HepG2 (cell line): ENCODE measurements around the gene MYO1G. TPM values are rescaled to one million over a fixed set of nuclear protein-coding genes. Genes with fewer than 3 reads are reported as not detected.

Experiments
- ATAC-seq: fragments of 200-7000 bp; cut with Tn5 transposase; 3 replicates; pipeline ENCODE4 v1.9.1; 2020; ENCODE audit warnings: mild to moderate bottlenecking, moderate library complexity
- BruUV-seq: library from RNA; stranded (reverse); fragments of 400-500 nt; replicated peaks from 2 replicates; lab custom pipeline; 2021; lab: Mats Ljungman, UMichigan
- CTCF ChIA-PET: fragments of 300-600 bp; formaldehyde crosslinking; extraction: SDS; loops from one replicate; lab custom pipeline; 2021; ENCODE audit warnings: low total read pairs, inconsistent platforms, low intra/inter-chr PET ratio; lab: Yijun Ruan, JAX
- POLR2A ChIA-PET: fragments of 350-600 bp; sonication (Branson Sonifier 250); formaldehyde crosslinking; loops from one replicate; lab custom pipeline; 2020; ENCODE audit warnings: antibody characterized with exemption, inconsistent platforms; lab: Yijun Ruan, JAX
- DNase-seq: peaks from one replicate; pipeline ENCODE4 v3.0.0-alpha.2; 2015; ENCODE audit warnings: low spot score
- FAIRE-seq: peaks from 3 replicates; lab custom pipeline; 2011; peaks lifted over from hg19 to GRCh38; lab: Jason Lieb, UNC
- H2AFZ ChIP-seq: one replicate; pipeline ENCODE4 v1.6.1; 2011; ENCODE audit warnings: low read length, inconsistent platforms
- H3K27ac ChIP-seq: fragments of 300-600 bp; 3 replicates; pipeline ENCODE4 v1.8.0; 2011; ENCODE audit warnings: mixed run types, mild to moderate bottlenecking, mixed read lengths, low read length, inconsistent platforms; ENCODE audit not compliant: insufficient read depth; ENCODE audit errors: extremely low read length
- H3K27me3 ChIP-seq, 2 experiments: fragments of 200-600 bp in 1 of 2; 2 replicates in 1 of 2; 3 replicates in 1 of 2; pipeline versions ENCODE4 v1.6.0 to v1.8.0; 2011; ENCODE audit warnings: low read length in 2 of 2, mild to moderate bottlenecking in 2 of 2, moderate library complexity in 2 of 2, inconsistent platforms in 1 of 2; ENCODE audit not compliant: insufficient read depth in 2 of 2, control insufficient read depth in 1 of 2
- H3K36me3 ChIP-seq, 2 experiments: fragments of 200-600 bp in 1 of 2; replicated peaks in 1 of 2; 2 replicates in 1 of 2; 3 replicates in 1 of 2; pipeline versions ENCODE4 v1.5.1 to v1.8.0; 2011; ENCODE audit warnings: low read length in 2 of 2, inconsistent platforms in 1 of 2; ENCODE audit not compliant: insufficient read depth in 2 of 2, control insufficient read depth in 1 of 2
- H3K4me1 ChIP-seq: 2 replicates; pipeline ENCODE4 v1.5.1; 2012; ENCODE audit warnings: low read length, inconsistent platforms; ENCODE audit not compliant: insufficient read depth
- H3K4me2 ChIP-seq: 2 replicates; pipeline ENCODE4 v1.6.0; 2011; ENCODE audit warnings: low read depth, low read length, inconsistent platforms
- H3K4me3 ChIP-seq, 3 experiments: fragments of 200-600 bp in 1 of 3; sonication (generic), shearing (Covaris generic) in 1 of 3; replicated peaks in 1 of 3; 2 replicates each; pipeline ENCODE4 v1.5.1; 2011 to 2016; ENCODE audit warnings: low read length in 3 of 3, inconsistent platforms in 2 of 3, low read depth in 2 of 3, mild to moderate bottlenecking in 2 of 3, control low read depth in 1 of 3, mixed read lengths in 1 of 3; ENCODE audit not compliant: insufficient read depth in 1 of 3
- H3K79me2 ChIP-seq: one replicate; pipeline ENCODE4 v1.6.1; 2011; ENCODE audit warnings: low read length, inconsistent platforms; ENCODE audit not compliant: insufficient read depth
- H3K9ac ChIP-seq: 2 replicates; pipeline ENCODE4 v1.6.0; 2011; ENCODE audit warnings: mild to moderate bottlenecking, low read depth, low read length, inconsistent platforms; ENCODE audit not compliant: insufficient read depth
- H3K9me3 ChIP-seq: 2 replicates; pipeline ENCODE4 v1.5.1; 2012; ENCODE audit warnings: mild to moderate bottlenecking, low read length
- H4K20me1 ChIP-seq: 2 replicates; pipeline ENCODE4 v1.6.0; 2011; ENCODE audit warnings: inconsistent platforms, mild to moderate bottlenecking, low read length, moderate library complexity; ENCODE audit not compliant: insufficient read depth
- ATF5 ChIP-seq: sonication (generic); formaldehyde crosslinking; IDR thresholded peaks from 2 replicates; pipeline ENCODE4 v1.4.0; 2020; ENCODE audit warnings: mild to moderate bottlenecking, low read depth, missing genetic modification reagents
- ATF7 ChIP-seq, 2 experiments: fragments of 450-650 bp in 1 of 2; sonication (generic) in 1 of 2; formaldehyde crosslinking in 1 of 2; IDR thresholded peaks; 2 replicates each; pipeline versions ENCODE4 v1.4.0 to v1.6.1; 2016 to 2020; ENCODE audit warnings: antibody characterized with exemption in 1 of 2, mild to moderate bottlenecking in 1 of 2, missing genetic modification reagents in 1 of 2
- EP300 ChIP-seq, 3 experiments: sonication (generic) in 1 of 3; formaldehyde crosslinking in 1 of 3; IDR thresholded peaks; 2 replicates each; pipeline versions ENCODE4 v1.5.1 to v1.6.1; 2011 to 2020; ENCODE audit warnings: low read depth in 2 of 3, low read length in 2 of 3, borderline replicate concordance in 1 of 3, improper control_type of control experiment in 1 of 3, mild to moderate bottlenecking in 1 of 3, missing genetic modification reagents in 1 of 3, moderate library complexity in 1 of 3
- HMGXB4 ChIP-seq, 2 experiments: sonication (generic) in 1 of 2; formaldehyde crosslinking in 1 of 2; IDR thresholded peaks; 2 replicates each; pipeline versions ENCODE4 v1.4.0 to v1.6.1; 2018 to 2020; ENCODE audit warnings: missing genetic modification reagents in 2 of 2, borderline replicate concordance in 1 of 2, low read depth in 1 of 2, mild to moderate bottlenecking in 1 of 2, missing biosample characterization in 1 of 2
- KDM5B ChIP-seq: sonication (generic); formaldehyde crosslinking; IDR thresholded peaks from 2 replicates; pipeline ENCODE4 v1.4.0; 2020; ENCODE audit warnings: missing genetic modification reagents, mild to moderate bottlenecking, borderline replicate concordance
- PHF8 ChIP-seq: sonication (generic); formaldehyde crosslinking; IDR thresholded peaks from 2 replicates; pipeline ENCODE4 v1.5.0; 2020; ENCODE audit warnings: missing genetic modification reagents
- PPARG ChIP-seq: conservative IDR thresholded peaks from 2 replicates; pipeline ENCODE4 v1.6.1; 2016; ENCODE audit warnings: missing biosample characterization, missing genetic modification reagents
- RBFOX2 ChIP-seq: fragments of 200-400 bp; formaldehyde crosslinking; IDR thresholded peaks from 2 replicates; pipeline ENCODE4 v1.6.1; 2017; ENCODE audit warnings: low read depth, mild to moderate bottlenecking, low read length
- TARDBP ChIP-seq: sonication (generic); formaldehyde crosslinking; IDR thresholded peaks from 2 replicates; pipeline ENCODE4 v1.8.0; 2022; ENCODE audit warnings: mild to moderate bottlenecking, missing genetic modification reagents
- ZNF136 ChIP-seq: sonication (generic); formaldehyde crosslinking; IDR thresholded peaks from 2 replicates; pipeline ENCODE4 v1.8.1; 2022; ENCODE audit warnings: low read depth, mild to moderate bottlenecking, moderate library complexity, missing genetic modification reagents
- ZNF317 ChIP-seq: sonication (generic); formaldehyde crosslinking; IDR thresholded peaks from 2 replicates; pipeline ENCODE4 v1.5.0; 2020; ENCODE audit warnings: mild to moderate bottlenecking, missing genetic modification reagents
- ZNF432 ChIP-seq: sonication (generic); formaldehyde crosslinking; IDR thresholded peaks from 2 replicates; pipeline ENCODE4 v1.5.0; 2020; ENCODE audit warnings: missing genetic modification reagents, mild to moderate bottlenecking, borderline replicate concordance
- ZNF768 ChIP-seq: sonication (generic); formaldehyde crosslinking; IDR thresholded peaks from 2 replicates; pipeline ENCODE4 v1.4.0; 2020; ENCODE audit warnings: missing genetic modification reagents
- ZUFSP ChIP-seq: sonication (generic); formaldehyde crosslinking; IDR thresholded peaks from 2 replicates; pipeline ENCODE4 v1.9.0; 2021; ENCODE audit warnings: missing genetic modification reagents, mild to moderate bottlenecking, borderline replicate concordance
- WGBS: methylation state at CpG from one replicate; pipeline ENCODE4 v1.1.6; 2017; ENCODE audit warnings: low lambda C conversion rate; 5-methylcytosine and 5-hydroxymethylcytosine counted together
- in situ Hi-C: cut with HindIII; loops from 2 replicates; pipeline ENCODE4 v1.10.0; 2017; ENCODE audit warnings: low pct_unique_long_range_greater_than_20kb; ENCODE audit not compliant: extremely low pct_ligation_motif_present
- intact Hi-C: fragments of 100-400 bp; cut with micrococcal nuclease; formaldehyde crosslinking; loops from one replicate; pipeline ENCODE4 v1.10.0; 2022; ENCODE audit not compliant: unreplicated experiment
- polyA plus RNA-seq, 8 experiments: library from polyadenylated mRNA; depleted of rRNA in 3 of 8; stranded (reverse) in 7 of 8; unstranded in 1 of 8; fragments of >200 nt; fragmentation: Illumina TruSeq in 4 of 8; extraction: Trizol in 4 of 8; gene quantifications; 2 replicates each; pipeline versions ENCODE4 v1.2.1 to v1.2.3, GENCODE V29; 2011 to 2016; ENCODE audit warnings: low read depth in 4 of 8, missing spikeins in 1 of 8, mixed read lengths in 1 of 8; ENCODE audit not compliant: insufficient read depth in 1 of 8
- total RNA-seq, 5 experiments: library from RNA; depleted of rRNA; stranded (reverse); fragments of >200 nt; fragmentation: Illumina TruSeq; extraction: Trizol; gene quantifications; 2 replicates each; pipeline ENCODE4 v1.2.3, GENCODE V29; 2016; ENCODE audit warnings: low read depth in 1 of 5

Gene MYO1G
- total and polyA plus RNA-seq, 2 of the 13 experiments (the other 11 are each of a cell fraction or from before 2014, with no cell fraction given) = 0.29 to 1.1 TPM

- peak; percentile 24; the same call in 1 of the 2 replicates for TF ChIP-seq ATF7 (IDR thresholded peaks at IDR 0.05)
- no peak for TF ChIP-seq ATF7 (CRISPR knock-in tag; IDR thresholded peaks at IDR 0.05)
- no peak for TF ChIP-seq ZNF136 (CRISPR knock-in tag)
- no peak for TF ChIP-seq ZNF432 (CRISPR knock-in tag)
- no peak for TF ChIP-seq TARDBP
- no peak for TF ChIP-seq PHF8 (CRISPR knock-in tag)
Measured at GRCh38 chr7:45001138-45001694, 22.4 kb upstream of the MYO1G start (continued).

GRCh38 chr7:45000093-45001032, 21.5 kb upstream of the MYO1G start, which contains the start of gene CCM2:
Gene CCM2 (plus strand): TSS chr7:45000201. CDS start chr7:45000334, 133 bp downstream.
- H3K27ac ChIP-seq = peak within 1 kb of the TSS; percentile 91
- H3K9ac ChIP-seq = peak within 1 kb of the TSS; percentile 89
- peaks cover 23% of the 10 kb centered on the region for H3K4me1 ChIP-seq
- DNase-seq = no peak
- H3K79me2 ChIP-seq = peaks cover 25% of the 10 kb centered on the region
- H3K4me2 ChIP-seq = peak within 1 kb of the TSS; percentile 84
- peak within 1 kb of the TSS; percentile 93 for H2AFZ ChIP-seq
- TSS peak; percentile 60 for BruUV-seq
- intact Hi-C loops (loop anchor here (5.0 kb wide), 1 partner anchor 112 kb away; the partner anchor contains the start of gene TBRG4), in situ Hi-C loops (no loop called here)
- H3K36me3 ChIP-seq = no peaks in the 10 kb centered on the region
- H3K27me3 ChIP-seq = no peaks in the 10 kb centered on the region
- no peaks in the 10 kb centered on the region for H3K9me3 ChIP-seq
- ATAC-seq = peak; percentile 50
- POLR2A ChIA-PET = interaction anchor here (0.6 to 7.0 kb wide), 10 partner anchors 15 to 418 kb away, joined by 3 to 83 read pairs (median 4); partner anchors contain the start of genes H2AZ2, TBRG4 and TMED4
- CTCF ChIA-PET = no interaction called here
- H4K20me1 ChIP-seq = no peaks in the 10 kb centered on the region
- peak within 1 kb of the TSS; percentile 92 to 99 (median 94) for H3K4me3 ChIP-seq
- FAIRE-seq = no peak
- 0% methylated on average over 9 of the region's 77 CpGs for WGBS
- TF ChIP-seq KDM5B (CRISPR knock-in tag) (peak; percentile 44; the same call in 1 of the 2 replicates), EP300 (IDR thresholded peaks at IDR 0.05; ENCODE audit: low read depth in 2 of 2, low read length in 2 of 2) (no peak), EP300 (CRISPR knock-in tag; IDR thresholded peaks at IDR 0.05; ENCODE audit: borderline replicate concordance) (no peak), ZNF768 (peak; percentile 36; the same call in 1 of the 2 replicates), PPARG (CRISPR knock-in tag) (0 out of 2 replicates have a peak, but pooled peaks have one; percentile 31), RBFOX2 (peak; percentile 45; the same call in 1 of the 2 replicates), ZNF317 (CRISPR knock-in tag) (no peak), ATF5 (CRISPR knock-in tag) (no peak), ZUFSP (CRISPR knock-in tag) (no peak), PHF8 (CRISPR knock-in tag) (peak; percentile 73), HMGXB4 (CRISPR knock-in tag; IDR thresholded peaks at IDR 0.05; ENCODE audit: borderline replicate concordance in 1 of 2, low read depth in 1 of 2) (peak; percentile 18 to 26; a peak in 1 of 4 replicates)
